K562 (cell line): Measurements from ENCODE around the gene LTBR. TPM values are rescaled to one million over a fixed set of nuclear protein-coding genes. Genes with fewer than 3 reads are reported as not detected.
A peak's percentile ranks its signal among the peaks of the same experiment; 100 is the strongest.

ENCODE experiments used
- ELF1 ChIP-seq: fragments of 200-800 bp; sonication (Bioruptor generic); IDR thresholded peaks from 2 replicates; pipeline ENCODE4 v1.6.1; 2016; ENCODE audit warnings: missing genetic modification characterization, missing compliant biosample characterization
- FOXP1 ChIP-seq: sonication (generic); formaldehyde crosslinking; IDR thresholded peaks from 2 replicates; pipeline ENCODE4 v1.8.0; 2022; ENCODE audit warnings: mild to moderate bottlenecking, missing genetic modification reagents
- HMGXB4 ChIP-seq: sonication (generic); formaldehyde crosslinking; IDR thresholded peaks from 2 replicates; pipeline ENCODE4 v1.8.1; 2023; ENCODE audit warnings: mild to moderate bottlenecking, missing genetic modification reagents
- KDM4B ChIP-seq, 2 experiments: fragments of 450-650 bp in 1 of 2; sonication (generic) in 1 of 2; IDR thresholded peaks; 2 replicates each; pipeline ENCODE4 v1.6.1; 2016 to 2017; ENCODE audit warnings: borderline replicate concordance in 2 of 2, antibody characterized with exemption in 1 of 2, low read depth in 1 of 2, mild to moderate bottlenecking in 1 of 2
- MNT ChIP-seq, 2 experiments: fragments of 450-650 bp; conservative IDR thresholded peaks; 2 replicates each; pipeline ENCODE4 v1.6.1; 2017; ENCODE audit warnings: mild to moderate bottlenecking in 2 of 2, moderate library complexity in 2 of 2
- PCBP1 ChIP-seq: fragments of 200-400 bp; formaldehyde crosslinking; IDR thresholded peaks from 2 replicates; pipeline ENCODE4 v1.6.1; 2018; ENCODE audit warnings: mild to moderate bottlenecking, low read depth, low read length; ENCODE audit not compliant: poor library complexity, severe bottlenecking
- POLR2AphosphoS5 ChIP-seq: IDR thresholded peaks from 2 replicates; pipeline ENCODE4 v1.6.1; 2011; ENCODE audit warnings: mild to moderate bottlenecking, low read depth, low read length, moderate library complexity; ENCODE audit not compliant: control insufficient read depth, insufficient read depth
- SMAD4 ChIP-seq: fragments of 250-450 bp; sonication (Bioruptor Pico); conservative IDR thresholded peaks from 2 replicates; pipeline ENCODE4 v1.8.0; 2021; ENCODE audit warnings: inconsistent platforms, mild to moderate bottlenecking, moderate library complexity
- SOX6 ChIP-seq: fragments of 450-650 bp; IDR thresholded peaks from 2 replicates; pipeline ENCODE4 v1.6.1; 2014; ENCODE audit warnings: mild to moderate bottlenecking
- ZNF592 ChIP-seq: fragments of 450-650 bp; IDR thresholded peaks from 2 replicates; pipeline ENCODE4 v1.6.1; 2017; ENCODE audit warnings: antibody characterized with exemption, mild to moderate bottlenecking
- polyA plus RNA-seq, 8 experiments: library from polyadenylated mRNA; depleted of rRNA in 4 of 8; stranded (reverse) in 5 of 8; unstranded in 3 of 8; fragments of >200 nt; fragmentation: Nextera tagmentation in 2 of 8; fragmentation: Illumina TruSeq in 1 of 8; extraction: Ambion mirVana in 2 of 8; extraction: Trizol in 1 of 8; gene quantifications; 2 replicates each; pipeline versions ENCODE4 v1.2.1 to v1.2.3, GENCODE V29; 2011 to 2014; ENCODE audit warnings: inconsistent platforms in 1 of 8, missing spikeins in 1 of 8
- total RNA-seq, 7 experiments: library from RNA; depleted of rRNA in 6 of 7; stranded (reverse); fragments of >200 nt in 6 of 7; fragmentation: Illumina TruSeq in 2 of 7; extraction: Trizol in 2 of 7; gene quantifications; 2 replicates each; pipeline versions ENCODE4 v1.2.1 to v1.2.3, GENCODE V29; 2011 to 2021; ENCODE audit warnings: low replicate concordance in 1 of 7
- TF ChIP-seq, protein P1 (sequence below): fragments of 450-650 bp; formaldehyde crosslinking; IDR thresholded peaks from 2 replicates; pipeline ENCODE4 v1.4.0; 2020; ENCODE audit warnings: mild to moderate bottlenecking, mixed read lengths

The LTBR gene
- total and polyA plus RNA-seq, 9 of the 15 experiments (the other 6 are each of a cell fraction or from before 2014, with no cell fraction given), result 0.96 to 69.0 (median 35.3) TPM

GRCh38 chr12:6383572-6384498 lies at the start of gene LTBR (continued):
- TF ChIP-seq POLR2AphosphoS5 (no peak), MNT (conservative IDR thresholded peaks at IDR 0.05) (peak; percentile 58 to 86), PCBP1 (peak; percentile 64), KDM4B (IDR thresholded peaks at IDR 0.05; ENCODE audit: borderline replicate concordance in 2 of 2, low read depth in 1 of 2) (peak in 1 of 2 experiments; percentile 39; a peak in 1 of 4 replicates), ZNF592 (peak; percentile 91), HMGXB4 (CRISPR knock-in tag) (0 out of 2 replicates have a peak, but pooled peaks have one; percentile 21), SMAD4 (peak; percentile 67), ELF1 (tag) (peak; percentile 57; the same call in 1 of the 2 replicates), SOX6 (peak; percentile 43; the same call in 1 of the 2 replicates), FOXP1 (CRISPR knock-in tag) (peak; percentile 85)
- TF ChIP-seq, protein P1, sequence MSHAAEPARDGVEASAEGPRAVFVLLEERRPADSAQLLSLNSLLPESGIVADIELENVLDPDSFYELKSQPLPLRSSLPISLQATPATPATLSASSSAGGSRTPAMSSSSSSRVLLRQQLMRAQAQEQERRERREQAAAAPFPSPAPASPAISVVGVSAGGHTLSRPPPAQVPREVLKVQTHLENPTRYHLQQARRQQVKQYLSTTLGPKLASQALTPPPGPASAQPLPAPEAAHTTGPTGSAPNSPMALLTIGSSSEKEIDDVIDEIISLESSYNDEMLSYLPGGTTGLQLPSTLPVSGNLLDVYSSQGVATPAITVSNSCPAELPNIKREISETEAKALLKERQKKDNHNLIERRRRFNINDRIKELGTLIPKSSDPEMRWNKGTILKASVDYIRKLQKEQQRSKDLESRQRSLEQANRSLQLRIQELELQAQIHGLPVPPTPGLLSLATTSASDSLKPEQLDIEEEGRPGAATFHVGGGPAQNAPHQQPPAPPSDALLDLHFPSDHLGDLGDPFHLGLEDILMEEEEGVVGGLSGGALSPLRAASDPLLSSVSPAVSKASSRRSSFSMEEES, result peak; percentile 23; the same call in 1 of the 2 replicates
